SK-N-SH (cell line): ENCODE data around the gene GEMIN7. TPM values are rescaled to one million over a fixed set of nuclear protein-coding genes. Genes with fewer than 3 reads are reported as not detected.

Source experiments
- CTCF ChIA-PET: fragments of 300-600, 350-600 bp; formaldehyde crosslinking; extraction: SDS; loops from one replicate; lab custom pipeline; 2021; lab: Yijun Ruan, JAX
- POLR2A ChIA-PET: fragments of 350-600 bp; sonication (Branson Sonifier 250); formaldehyde crosslinking; extraction: SDS; loops from one replicate; lab custom pipeline; 2020; ENCODE audit warnings: antibody characterized with exemption, inconsistent platforms; lab: Yijun Ruan, JAX
- DNase-seq: peaks from one replicate; pipeline ENCODE4 v3.0.0; 2012
- H2AFZ ChIP-seq: fragments of 200-600 bp; sonication (generic); 2 replicates; pipeline ENCODE4 v1.8.1; 2016; ENCODE audit warnings: antibody characterized with exemption, mild to moderate bottlenecking, low read depth
- H3F3A ChIP-seq: fragments of 200-600 bp; sonication (generic); replicated peaks from 2 replicates; pipeline ENCODE3; 2016; ENCODE audit warnings: antibody characterized with exemption, mild to moderate bottlenecking; ENCODE audit not compliant: insufficient read depth
- H3K27ac ChIP-seq, 2 experiments: fragments of 200-500 bp in 1 of 2; fragments of 200-600 bp in 1 of 2; sonication (Bioruptor generic) in 1 of 2; sonication (generic), shearing (Covaris generic) in 1 of 2; 2 replicates each; pipeline versions ENCODE4 v1.5.1 to v1.6.1; 2014 to 2016; ENCODE audit warnings: low read depth in 2 of 2, inconsistent platforms in 1 of 2, low read length in 1 of 2, mild to moderate bottlenecking in 1 of 2, mixed read lengths in 1 of 2
- H3K27me3 ChIP-seq: fragments of 200-600 bp; sonication (generic), shearing (Covaris generic); 2 replicates; pipeline ENCODE4 v1.6.1; 2016; ENCODE audit warnings: mixed run types; ENCODE audit not compliant: insufficient read depth
- H3K36me3 ChIP-seq, 2 experiments: fragments of 200-500 bp in 1 of 2; fragments of 200-600 bp in 1 of 2; sonication (Bioruptor generic) in 1 of 2; sonication (generic) in 1 of 2; replicated peaks in 1 of 2; 2 replicates each; pipeline versions ENCODE3 to v1.5.1; 2014 to 2016; ENCODE audit warnings: low read length in 1 of 2, mild to moderate bottlenecking in 1 of 2; ENCODE audit not compliant: insufficient read depth in 2 of 2, control insufficient read depth in 1 of 2
- H3K4me1 ChIP-seq, 2 experiments: fragments of 200-500 bp in 1 of 2; fragments of 200-600 bp in 1 of 2; sonication (Bioruptor generic) in 1 of 2; sonication (generic), shearing (Covaris generic) in 1 of 2; 2 replicates each; pipeline versions ENCODE4 v1.5.1 to v1.6.1; 2014 to 2016; ENCODE audit warnings: low read depth in 1 of 2, low read length in 1 of 2, mixed run types in 1 of 2; ENCODE audit not compliant: insufficient read depth in 2 of 2, control insufficient read depth in 1 of 2
- H3K4me2 ChIP-seq: fragments of 200-600 bp; sonication (generic), shearing (Covaris generic); 2 replicates; pipeline ENCODE4 v1.6.1; 2017; ENCODE audit warnings: mixed run types
- H3K4me3 ChIP-seq, 2 experiments: fragments of 200-500 bp in 1 of 2; fragments of 200-600 bp in 1 of 2; sonication (Bioruptor generic) in 1 of 2; sonication (generic), shearing (Covaris generic) in 1 of 2; 2 replicates each; pipeline versions ENCODE4 v1.5.1 to v1.8.1; 2014 to 2016; ENCODE audit warnings: low read depth in 2 of 2, inconsistent platforms in 1 of 2, low read length in 1 of 2, mild to moderate bottlenecking in 1 of 2, mixed read lengths in 1 of 2, moderate library complexity in 1 of 2
- H3K79me2 ChIP-seq: fragments of 200-600 bp; sonication (generic); 2 replicates; pipeline ENCODE4 v1.8.1; 2017; ENCODE audit warnings: mild to moderate bottlenecking; ENCODE audit not compliant: insufficient read depth
- H3K9ac ChIP-seq: fragments of 200-600 bp; sonication (generic); 2 replicates; pipeline ENCODE4 v1.6.1; 2017; ENCODE audit warnings: mixed run types
- H3K9me2 ChIP-seq: fragments of 200-600 bp; sonication (generic); 2 replicates; pipeline ENCODE4 v1.6.1; 2017; ENCODE audit warnings: mixed run types
- H3K9me3 ChIP-seq: fragments of 200-600 bp; sonication (generic); 2 replicates; pipeline ENCODE4 v1.6.1; 2017; ENCODE audit warnings: mixed run types, mild to moderate bottlenecking, moderate library complexity
- H4K20me1 ChIP-seq: fragments of 200-600 bp; sonication (generic); 2 replicates; pipeline ENCODE4 v1.6.1; 2017; ENCODE audit warnings: mild to moderate bottlenecking, mixed run types; ENCODE audit not compliant: insufficient read depth
- FOSL2 ChIP-seq: IDR thresholded peaks from 2 replicates; pipeline ENCODE4 v1.4.0; 2012; ENCODE audit warnings: low read depth, mild to moderate bottlenecking, moderate library complexity, borderline replicate concordance
- FOXM1 ChIP-seq: IDR thresholded peaks from 2 replicates; pipeline ENCODE4 v1.4.0; 2012; ENCODE audit warnings: low read depth, mild to moderate bottlenecking
- GATA2 ChIP-seq: sonication (generic); formaldehyde crosslinking; IDR thresholded peaks from 2 replicates; pipeline ENCODE4 v1.5.0; 2020; ENCODE audit warnings: mild to moderate bottlenecking, missing genetic modification reagents
- IRF3 ChIP-seq: fragments of 150-350 bp; IDR thresholded peaks from 2 replicates; pipeline ENCODE4 v1.6.1; 2016; ENCODE audit warnings: mild to moderate bottlenecking, low read depth, low read length
- JUND ChIP-seq: IDR thresholded peaks from 2 replicates; pipeline ENCODE4 v1.4.0; 2012
- MAX ChIP-seq: IDR thresholded peaks from 2 replicates; pipeline ENCODE4 v1.4.0; 2012; ENCODE audit warnings: low read depth
- NFIC ChIP-seq: IDR thresholded peaks from 2 replicates; pipeline ENCODE4 v1.4.0; 2012; ENCODE audit warnings: borderline replicate concordance
- NRF1 ChIP-seq: IDR thresholded peaks from 2 replicates; pipeline ENCODE4 v1.6.1; 2012; ENCODE audit warnings: low read depth, mild to moderate bottlenecking, low read length
- PBX3 ChIP-seq: IDR thresholded peaks from 2 replicates; pipeline ENCODE4; 2012
- POLR2AphosphoS5 ChIP-seq: IDR thresholded peaks from 2 replicates; pipeline ENCODE4 v1.6.1; 2012; ENCODE audit warnings: low read depth, low read length
- RAD21 ChIP-seq: IDR thresholded peaks from 2 replicates; pipeline ENCODE4 v1.6.1; 2012; ENCODE audit warnings: mild to moderate bottlenecking, low read length
- RCOR1 ChIP-seq: fragments of 150-350 bp; IDR thresholded peaks from 2 replicates; pipeline ENCODE4 v1.6.1; 2017; ENCODE audit warnings: antibody characterized with exemption, low read length
- RFX5 ChIP-seq: IDR thresholded peaks from 2 replicates; pipeline ENCODE4 v1.6.1; 2012; ENCODE audit warnings: mild to moderate bottlenecking, improper control_type of control experiment, low read length
- SIN3A ChIP-seq: IDR thresholded peaks from 2 replicates; pipeline ENCODE4 v1.6.1; 2012; ENCODE audit warnings: low read depth, mild to moderate bottlenecking, low read length, moderate library complexity, borderline replicate concordance
- SMC3 ChIP-seq: IDR thresholded peaks from 2 replicates; pipeline ENCODE4 v1.6.1; 2012; ENCODE audit warnings: low read depth, low read length, improper control_type of control experiment
- TCF12 ChIP-seq: IDR thresholded peaks from 2 replicates; pipeline ENCODE4 v1.4.0; 2012
- TEAD4 ChIP-seq: IDR thresholded peaks from 2 replicates; pipeline ENCODE4 v1.4.0; 2012; ENCODE audit warnings: mild to moderate bottlenecking, borderline replicate concordance; ENCODE audit not compliant: insufficient read depth
- USF1 ChIP-seq: IDR thresholded peaks from 2 replicates; pipeline ENCODE4 v1.4.0; 2012; ENCODE audit warnings: low read depth, borderline replicate concordance
- USF2 ChIP-seq: fragments of 150-350 bp; IDR thresholded peaks from 2 replicates; pipeline ENCODE4 v1.6.1; 2017; ENCODE audit warnings: antibody characterized with exemption, low read length, low read depth, borderline replicate concordance
- YY1 ChIP-seq: IDR thresholded peaks from 2 replicates; pipeline ENCODE4 v1.4.0; 2012; ENCODE audit warnings: low read depth, mild to moderate bottlenecking
- ZBTB33 ChIP-seq: IDR thresholded peaks from 2 replicates; pipeline ENCODE4 v1.4.0; 2012; ENCODE audit warnings: low read depth, borderline replicate concordance
- WGBS: methylation state at CpG from one replicate; pipeline ENCODE4 v1.1.6; 2017; ENCODE audit warnings: low lambda C conversion rate; 5-methylcytosine and 5-hydroxymethylcytosine counted together
- polyA plus RNA-seq, 3 experiments: library from polyadenylated mRNA; depleted of rRNA; stranded (reverse); fragments of >200 nt; gene quantifications; 2 replicates each; pipeline ENCODE4 v1.2.3, GENCODE V29; 2012

Gene GEMIN7
- polyA plus RNA-seq, 1 of the 3 experiments (the other 2 are of a cell fraction), result 28.7 TPM

- TF ChIP-seq PBX3, result peak; percentile 67
- peak; percentile 1; the same call in 1 of the 2 replicates for TF ChIP-seq FOSL2
Measured at GRCh38 chr19:45091031-45091923, 12.2 kb downstream of the GEMIN7 start (continued).

GRCh38 chr19:45092747-45093678 lies 14.0 kb downstream of the GEMIN7 start, which contains the start of gene PPP1R37:
Gene PPP1R37, plus strand, starts transcription at chr19:45093179. Its CDS starts 147 bp downstream, at chr19:45093326.
- Histone ChIP-seq H3K27me3 (no peaks in the 10 kb centered on the region), H3K4me1 (peaks cover 17 to 28% of the 10 kb centered on the region in 2 experiments; a peak in 3 of 4 replicates), H3K27ac (peak within 1 kb of the TSS; percentile 94 to 95), H4K20me1 (peaks cover 39% of the 10 kb centered on the region), H3K9me2 (no peaks in the 10 kb centered on the region), H3K79me2 (peaks cover 68% of the 10 kb centered on the region), H2AFZ (peak within 1 kb of the TSS; percentile 93), H3K9ac (peak within 1 kb of the TSS; percentile 99), H3K4me2 (peak within 1 kb of the TSS; percentile 98), H3K4me3 (peak within 1 kb of the TSS; percentile 78 to 98), H3F3A (peaks cover 24% of the 10 kb centered on the region), H3K9me3 (no peaks in the 10 kb centered on the region), H3K36me3 (peaks cover 2 to 9% of the 10 kb centered on the region in 2 experiments)
- DNase-seq, result peak; percentile 96
- WGBS, result under 1% methylated on average over 55 of the region's 103 CpGs
- ChIA-PET CTCF (interaction anchor here (0.6 to 2.7 kb wide), 11 partner anchors 11 to 245 kb away, joined by 3 to 8 read pairs (median 4); partner anchors contain the start of gene GEMIN7), POLR2A (interaction anchor here (0.6 to 2.1 kb wide), 8 partner anchors 8 to 637 kb away, joined by 3 to 19 read pairs (median 4); partner anchors contain the start of genes BLOC1S3, CLASRP, GEMIN7 and TRAPPC6A)
- TF ChIP-seq RFX5, result no peak
- TF ChIP-seq IRF3, result no peak
- no peak for TF ChIP-seq GATA2 (CRISPR knock-in tag)
- no peak for TF ChIP-seq RAD21
- TF ChIP-seq TCF12, result no peak
- TF ChIP-seq RCOR1, result no peak
- TF ChIP-seq JUND, result no peak
- TF ChIP-seq USF2, result no peak
- no peak for TF ChIP-seq SMC3
- no peak; the same call in 1 of the 2 replicates for TF ChIP-seq FOXM1
- TF ChIP-seq USF1, result no peak
- TF ChIP-seq MAX, result peak; percentile 77
- peak; percentile 27; the same call in 1 of the 2 replicates for TF ChIP-seq NFIC
- TF ChIP-seq POLR2AphosphoS5, result peak; percentile 48; the same call in 1 of the 2 replicates
- TF ChIP-seq TEAD4, result no peak
- peak; percentile 30; the same call in 1 of the 2 replicates for TF ChIP-seq ZBTB33
- TF ChIP-seq YY1, result no peak; the same call in 1 of the 2 replicates
- peak; percentile 69 for TF ChIP-seq NRF1
- peak; percentile 80; the same call in 1 of the 2 replicates for TF ChIP-seq SIN3A
